ENCODE measurements around the gene ADH1B.
"Not testable (repeated sequence)": the region's sequence is repeated elsewhere in the genome, so short reads cannot be mapped to it uniquely, and the experiment has no call there.

ADH1B gene

GRCh38 chr4:99321241-99322191, at the start of gene ADH1B:
TSS of gene ADH1B (minus strand) at chr4:99321401. CDS start at chr4:99321331, 70 bp downstream.
- no peak for DNase-seq

- DNase-seq: not testable (repeated sequence)
These were observed 46.6 kb upstream of the ADH1B start for GRCh38 chr4:99367817-99368216.

- no peak for DNase-seq
These were observed 45.3 kb upstream of the ADH1B start for GRCh38 chr4:99366491-99366890.

DNA sequence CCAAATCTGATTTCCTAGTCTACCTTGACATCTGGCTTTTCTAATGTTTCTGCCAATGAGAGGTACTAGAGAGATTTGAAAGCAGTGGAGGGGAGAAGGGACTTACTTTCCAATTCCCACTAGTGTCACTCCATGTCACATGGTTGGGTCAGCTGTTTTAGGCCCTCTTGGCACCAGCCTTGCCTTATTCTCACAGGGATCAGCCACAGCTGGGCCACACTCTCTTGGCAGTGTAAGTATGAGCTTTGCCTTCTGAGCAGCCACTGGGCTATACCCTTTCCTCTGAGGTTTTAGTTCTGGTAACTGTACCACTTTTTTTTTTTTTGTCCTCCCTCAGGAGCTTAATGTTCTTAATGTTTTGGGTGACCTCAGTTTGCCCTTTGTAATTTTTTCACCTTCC, 41.6 kb upstream of the ADH1B start:
- no peak for DNase-seq

- DNase-seq: no peak
These were observed 40.7 kb upstream of the ADH1B start for GRCh38 chr4:99361899-99362275.

DNA sequence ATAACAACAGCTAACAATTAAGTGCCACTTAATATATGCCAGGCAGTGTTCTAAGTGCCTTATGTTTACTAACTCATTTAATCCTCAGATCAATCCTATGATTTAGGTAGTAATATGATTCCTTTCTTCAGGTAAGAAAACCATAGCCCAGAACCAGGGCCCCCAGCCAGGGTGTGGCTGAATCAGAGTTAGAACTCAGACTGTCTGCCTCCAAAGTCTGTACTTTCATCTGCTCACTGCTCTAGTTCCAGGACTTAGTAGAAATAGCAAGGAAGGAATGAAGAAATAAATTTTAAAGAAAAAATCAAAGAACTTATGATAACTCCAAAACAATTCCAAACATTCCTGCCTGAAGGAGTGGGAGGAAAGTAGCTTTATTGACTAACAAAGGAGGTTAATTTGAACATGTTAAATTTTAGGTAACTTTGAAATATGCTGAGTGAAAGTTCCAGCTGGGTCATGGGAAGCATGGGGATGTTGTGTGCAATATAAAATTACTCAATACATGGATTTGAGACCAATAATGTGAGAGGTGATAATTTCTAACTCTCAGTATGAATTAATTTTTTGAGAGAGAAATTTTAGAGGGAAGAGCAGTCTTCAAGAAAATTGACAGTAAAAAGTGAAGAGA, 40.2 kb upstream of the ADH1B start:
- no peak for DNase-seq

- DNase-seq: no peak
These were observed 38.4 kb upstream of the ADH1B start for GRCh38 chr4:99359480-99360204.

- DNase-seq: no peak
These were observed 36.7 kb upstream of the ADH1B start for GRCh38 chr4:99357948-99358347.

DNA sequence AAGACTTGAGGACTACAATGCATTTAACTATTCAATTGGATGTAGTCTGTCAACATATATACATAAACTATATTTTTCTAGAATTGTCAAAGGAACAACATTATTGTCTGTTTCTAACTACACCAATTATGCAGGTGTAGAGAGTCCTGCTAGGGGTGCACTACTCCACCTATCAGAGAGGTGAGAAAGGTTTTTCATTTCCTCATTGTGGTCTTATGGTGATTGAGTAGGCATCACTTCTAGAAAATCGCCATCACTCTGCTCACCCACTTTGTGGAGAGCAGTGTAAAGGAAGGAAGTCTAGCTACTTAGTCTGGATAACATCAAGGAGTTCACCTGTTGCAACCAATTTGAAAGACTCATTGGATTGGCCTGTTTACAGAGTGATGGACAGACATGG, 35.8 kb upstream of the ADH1B start:
- no peak for DNase-seq

GRCh38 chr4:99356149-99356548, 34.9 kb upstream of the ADH1B start:
- DNase-seq: not testable (repeated sequence)

DNA sequence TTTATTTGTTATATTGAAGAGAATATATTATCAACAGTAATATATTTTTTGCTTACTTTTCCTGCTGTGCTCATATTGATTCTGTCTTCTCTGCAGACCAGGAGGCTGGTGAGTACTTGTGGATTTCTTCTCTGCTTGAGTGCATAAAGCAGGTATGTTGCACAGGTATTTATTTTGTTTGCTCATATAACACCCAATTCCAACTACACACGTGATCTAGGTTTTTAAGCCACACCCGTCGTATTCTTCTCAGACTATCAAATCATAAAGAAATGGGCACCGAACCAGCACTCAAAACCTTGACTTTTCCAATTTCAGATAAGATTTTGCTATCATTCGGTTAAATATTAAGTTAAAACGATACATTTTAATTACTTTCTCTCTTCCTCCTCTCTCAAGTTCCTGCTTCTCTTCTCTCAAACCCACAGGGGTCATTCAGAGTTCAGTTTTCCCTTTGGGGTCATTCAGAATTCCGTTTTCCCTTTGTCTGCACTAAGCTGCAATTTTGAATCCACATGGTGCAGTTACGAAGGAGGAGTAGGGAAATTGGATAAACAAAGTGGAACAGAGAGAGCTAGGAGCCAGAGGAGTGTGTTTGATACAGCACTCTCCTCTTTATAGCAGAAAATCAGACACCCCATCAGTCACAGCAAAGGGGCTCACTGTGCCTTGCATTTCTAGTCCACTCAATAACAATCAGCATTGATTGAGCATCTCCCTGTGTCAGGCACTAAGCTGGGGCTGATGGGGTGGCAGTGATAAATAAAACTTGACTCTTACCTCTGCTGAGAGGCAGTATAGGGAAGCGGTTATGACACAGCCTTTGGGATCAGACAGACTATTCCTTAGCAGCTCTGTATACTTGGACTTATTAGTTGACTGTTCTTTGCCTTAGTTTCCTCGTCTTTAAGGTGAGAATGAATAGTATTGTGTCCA, 31.7 kb upstream of the ADH1B start, which contains the start of gene ADH1C:
Gene ADH1C, minus strand, starts transcription at position 145 of the 936 bp plus-strand sequence. Its CDS starts 71 bp downstream, at position 74.
- DNase-seq: no peak

DNA sequence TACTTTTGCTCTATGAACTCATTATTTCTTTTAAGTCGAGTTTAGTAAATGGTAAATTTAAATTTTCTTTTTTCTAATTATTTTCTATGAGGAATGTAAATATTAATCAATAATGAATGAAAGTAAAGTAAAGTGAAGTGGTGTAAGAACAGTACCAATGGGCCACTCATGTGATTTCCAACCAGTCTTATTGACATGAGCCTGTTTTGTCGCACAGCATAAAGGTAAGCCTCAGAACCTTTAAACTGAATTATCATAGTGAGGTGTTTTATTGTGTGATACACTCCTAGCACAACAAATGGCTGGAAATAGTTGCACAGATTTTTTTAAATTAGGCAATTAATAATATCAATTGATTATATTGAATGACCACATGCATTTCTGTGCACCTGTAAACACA, 30.3 kb upstream of the ADH1B start:
- DNase-seq: no peak

GRCh38 chr4:99349338-99349737, 28.1 kb upstream of the ADH1B start:
- no peak for DNase-seq

DNA sequence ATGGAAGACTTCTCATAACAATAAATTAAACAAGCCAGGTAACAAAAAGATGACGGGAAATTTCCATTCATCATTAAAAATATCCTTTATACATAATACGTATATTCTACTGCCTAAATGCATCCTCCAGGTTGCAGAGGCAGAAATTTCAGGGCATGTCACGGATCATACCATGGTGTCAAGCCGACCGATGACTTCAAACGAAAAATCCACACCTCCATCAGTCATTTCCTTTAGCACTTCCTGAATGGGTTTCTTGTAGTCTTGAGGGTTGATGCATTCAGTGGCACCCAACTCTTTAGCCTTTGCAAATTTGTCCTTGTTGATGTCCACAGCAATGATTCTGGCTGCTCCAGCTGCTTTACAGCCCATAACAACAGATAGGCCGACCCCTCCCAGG, 21.4 kb upstream of the ADH1B start:
- DNase-seq: not testable (repeated sequence)

DNA sequence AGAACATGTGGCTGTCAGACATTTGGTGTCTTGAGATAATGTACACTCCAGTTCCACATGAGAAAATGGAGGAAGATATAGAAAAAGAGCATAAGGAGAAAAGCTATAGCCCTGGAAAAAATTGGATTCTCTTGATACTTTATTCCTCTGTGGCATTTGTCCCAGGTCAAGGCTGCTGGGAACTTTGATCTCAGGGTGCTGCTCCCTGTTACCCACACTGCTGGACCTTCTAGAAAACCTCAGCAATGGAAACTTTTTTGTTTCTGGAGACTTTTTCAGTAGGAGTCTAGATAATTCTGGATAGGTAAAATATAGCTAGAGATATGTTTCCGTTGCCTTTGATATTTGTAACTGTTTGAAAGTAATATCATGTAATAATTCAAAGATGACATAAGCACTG, 20.2 kb upstream of the ADH1B start:
- DNase-seq: no peak

DNA sequence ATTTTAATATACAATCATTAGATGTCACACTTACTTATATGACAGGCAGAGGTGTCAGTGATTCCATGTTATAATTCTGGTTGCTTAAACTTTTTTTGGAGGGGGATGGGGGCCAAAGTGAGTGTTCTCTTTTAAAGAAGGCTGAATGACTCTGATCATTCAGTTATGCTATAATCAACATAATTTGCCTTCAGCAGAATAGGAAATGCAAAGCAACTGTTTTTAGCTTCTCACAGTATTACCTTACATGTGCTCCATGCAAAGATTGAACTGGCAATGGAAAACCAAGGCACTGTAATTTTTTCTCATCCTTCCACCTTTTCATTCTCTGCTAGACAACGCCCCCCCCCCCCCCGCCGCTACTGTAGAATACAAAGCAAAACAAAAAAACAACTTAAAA, 18.0 kb upstream of the ADH1B start:
- DNase-seq: no peak

DNA sequence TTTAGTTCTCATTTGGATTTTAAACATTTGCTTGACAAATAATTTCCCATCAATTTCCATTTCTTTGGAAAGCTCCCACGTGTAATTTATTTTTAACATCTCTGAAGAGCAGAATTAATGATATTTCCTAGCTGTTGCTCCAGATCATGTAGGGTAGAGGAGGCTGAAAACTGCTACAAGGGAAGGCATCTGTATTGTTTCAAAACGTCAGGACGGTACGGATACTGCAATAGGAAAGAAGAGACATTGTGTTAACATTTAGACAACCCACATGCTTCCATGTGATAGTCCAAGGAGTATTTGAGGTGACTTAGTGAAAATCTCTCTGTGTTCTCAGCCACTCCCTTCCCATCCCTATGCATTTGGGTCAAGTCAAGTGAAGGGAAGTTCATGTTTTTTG, 15.4 kb upstream of the ADH1B start:
- no peak for DNase-seq

DNA sequence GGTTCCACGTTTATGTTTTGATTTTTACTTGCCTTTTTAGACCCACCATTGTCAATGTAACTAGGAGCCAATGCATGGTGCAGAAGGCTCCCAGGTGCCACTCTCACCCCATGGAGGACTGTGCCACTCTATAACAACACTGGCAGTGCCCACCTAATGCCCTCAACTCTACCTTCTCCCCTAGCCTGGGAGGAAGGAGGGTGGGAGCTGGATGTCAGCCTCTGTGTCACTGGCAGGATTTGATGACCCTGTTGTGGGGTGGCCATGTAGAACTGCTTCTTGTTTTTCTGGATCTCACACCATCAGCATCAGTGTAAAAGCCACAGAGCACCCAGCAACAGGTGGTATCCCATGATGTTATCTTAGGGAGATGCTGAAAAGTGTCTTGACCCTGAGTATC, 13.7 kb upstream of the ADH1B start:
- DNase-seq: no peak

- no peak for DNase-seq
These were observed 9.4 kb upstream of the ADH1B start for GRCh38 chr4:99330648-99331047.

- DNase-seq: no peak
These were observed 8.7 kb upstream of the ADH1B start for GRCh38 chr4:99329876-99330275.

GRCh38 chr4:99324979-99325378, 3.8 kb upstream of the ADH1B start:
- DNase-seq: no peak

- DNase-seq: no peak
These were observed 3.2 kb upstream of the ADH1B start for GRCh38 chr4:99324361-99324760.

Data from CD4-positive, alpha-beta T cell treated with Interleukin-4 for 4 hours (primary cell).